GM13976 (cell line): ENCODE results near the gene UBALD1.
A peak's percentile ranks its signal among the peaks of the same experiment; 100 is the strongest.
"Not testable (repeated sequence)": the region's sequence is repeated elsewhere in the genome, so short reads cannot be mapped to it uniquely, and the experiment has no call there.

ENCODE experiments used
- DNase-seq: peaks from one replicate; pipeline ENCODE4 v3.0.0; 2012; ENCODE audit warnings: low spot score
- in situ Hi-C: fragments of 300-500 bp; cut with MboI; formaldehyde crosslinking; loops from one replicate; pipeline ENCODE4 v1.12.0; 2022; ENCODE audit warnings: low sequenced_read_pairs, mixed read lengths, inconsistent platforms; ENCODE audit not compliant: unreplicated experiment
- TF ChIP-seq, protein P1 (sequence below): IDR thresholded peaks from 2 replicates; pipeline ENCODE4 v1.5.1; 2012; ENCODE audit warnings: borderline replicate concordance, mild to moderate bottlenecking; ENCODE audit not compliant: insufficient read depth; ENCODE audit errors: extremely low read depth, missing control alignments, control extremely low read depth

Gene UBALD1

GRCh38 chr16:4574919-4575705, 39.6 kb downstream of the UBALD1 start:
- in situ Hi-C loops, result no loop called here
- peak; percentile 21 for DNase-seq
- TF ChIP-seq, protein P1, sequence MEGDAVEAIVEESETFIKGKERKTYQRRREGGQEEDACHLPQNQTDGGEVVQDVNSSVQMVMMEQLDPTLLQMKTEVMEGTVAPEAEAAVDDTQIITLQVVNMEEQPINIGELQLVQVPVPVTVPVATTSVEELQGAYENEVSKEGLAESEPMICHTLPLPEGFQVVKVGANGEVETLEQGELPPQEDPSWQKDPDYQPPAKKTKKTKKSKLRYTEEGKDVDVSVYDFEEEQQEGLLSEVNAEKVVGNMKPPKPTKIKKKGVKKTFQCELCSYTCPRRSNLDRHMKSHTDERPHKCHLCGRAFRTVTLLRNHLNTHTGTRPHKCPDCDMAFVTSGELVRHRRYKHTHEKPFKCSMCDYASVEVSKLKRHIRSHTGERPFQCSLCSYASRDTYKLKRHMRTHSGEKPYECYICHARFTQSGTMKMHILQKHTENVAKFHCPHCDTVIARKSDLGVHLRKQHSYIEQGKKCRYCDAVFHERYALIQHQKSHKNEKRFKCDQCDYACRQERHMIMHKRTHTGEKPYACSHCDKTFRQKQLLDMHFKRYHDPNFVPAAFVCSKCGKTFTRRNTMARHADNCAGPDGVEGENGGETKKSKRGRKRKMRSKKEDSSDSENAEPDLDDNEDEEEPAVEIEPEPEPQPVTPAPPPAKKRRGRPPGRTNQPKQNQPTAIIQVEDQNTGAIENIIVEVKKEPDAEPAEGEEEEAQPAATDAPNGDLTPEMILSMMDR, result no peak

GRCh38 chr16:4573926-4574325, 40.8 kb downstream of the UBALD1 start:
- in situ Hi-C loops, DNase-seq: not testable (repeated sequence)

- TF ChIP-seq, protein P1, result no peak
- DNase-seq, result peak; percentile 12
- in situ Hi-C loops, result no loop called here
Measured at GRCh38 chr16:4572715-4573114, 42.0 kb downstream of the UBALD1 start.

DNA sequence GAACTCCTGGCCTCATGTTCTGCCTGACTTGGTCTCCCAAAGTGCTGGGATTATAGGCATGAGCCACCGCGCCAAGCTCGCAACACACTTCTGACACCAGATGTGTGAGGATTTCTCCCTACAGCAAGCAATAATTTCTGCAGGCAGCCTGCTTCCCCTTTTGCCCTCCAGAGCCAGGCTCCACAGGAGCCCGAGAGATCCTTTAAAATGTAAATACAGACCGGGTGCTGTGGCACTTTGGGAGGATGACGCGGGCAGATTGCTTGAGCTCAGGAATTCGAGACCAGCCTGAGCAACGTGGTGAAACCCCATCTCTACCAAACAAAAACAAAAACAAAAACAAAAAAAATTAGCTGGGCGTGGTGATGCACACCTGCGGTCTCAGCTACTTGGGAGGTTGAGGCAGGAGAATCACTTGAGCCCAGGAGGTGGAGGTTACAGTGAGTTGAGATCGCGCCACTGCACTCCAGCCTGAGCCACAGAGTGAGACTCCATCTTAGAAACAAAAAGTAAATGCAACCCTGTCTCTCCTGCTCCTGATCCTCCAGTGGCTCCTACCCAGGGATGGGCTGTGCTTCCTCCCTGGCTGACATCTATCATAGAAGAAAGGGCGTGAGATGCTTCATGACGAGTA, 43.9 kb downstream of the UBALD1 start:
- DNase-seq, result no peak
- in situ Hi-C loops, result no loop called here
- TF ChIP-seq, protein P1, result no peak

- in situ Hi-C loops, result no loop called here
- TF ChIP-seq, protein P1, result no peak
- no peak for DNase-seq
Measured at GRCh38 chr16:4570086-4570485, 44.6 kb downstream of the UBALD1 start.

DNA sequence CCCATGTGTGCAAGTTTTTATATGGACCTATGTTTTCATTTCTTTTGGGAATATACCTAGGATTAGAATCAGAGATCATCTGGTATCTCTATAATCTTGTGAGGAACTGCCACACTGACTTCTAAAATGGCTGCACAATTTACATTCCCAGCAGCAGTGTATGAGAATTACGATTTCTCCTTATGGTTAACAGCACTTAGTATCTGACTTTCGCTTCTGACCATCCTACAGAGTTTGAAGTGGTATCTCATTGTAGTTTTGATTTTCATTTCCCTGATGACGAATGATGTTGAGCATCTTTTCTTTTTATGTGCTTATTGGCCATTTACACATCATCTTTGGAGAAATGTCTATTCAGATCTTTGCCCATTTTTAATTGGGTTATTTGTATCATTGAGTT, 48.5 kb downstream of the UBALD1 start:
- DNase-seq, result no peak
- in situ Hi-C loops, result no loop called here
- TF ChIP-seq, protein P1, result no peak

GRCh38 chr16:4564661-4565267, 49.9 kb downstream of the UBALD1 start:
- DNase-seq, result no peak
- TF ChIP-seq, protein P1, result no peak
- in situ Hi-C loops, result no loop called here
